ENCODE measurements around the gene DENND2C. TPM values are rescaled to one million over a fixed set of nuclear protein-coding genes. Genes with fewer than 3 reads are reported as not detected.

Gene DENND2C
- total and polyA plus RNA-seq, 2 of the 13 experiments (the other 11 are each of a cell fraction or from before 2014, with no cell fraction given), result 0.08 to 0.33 TPM

DNA sequence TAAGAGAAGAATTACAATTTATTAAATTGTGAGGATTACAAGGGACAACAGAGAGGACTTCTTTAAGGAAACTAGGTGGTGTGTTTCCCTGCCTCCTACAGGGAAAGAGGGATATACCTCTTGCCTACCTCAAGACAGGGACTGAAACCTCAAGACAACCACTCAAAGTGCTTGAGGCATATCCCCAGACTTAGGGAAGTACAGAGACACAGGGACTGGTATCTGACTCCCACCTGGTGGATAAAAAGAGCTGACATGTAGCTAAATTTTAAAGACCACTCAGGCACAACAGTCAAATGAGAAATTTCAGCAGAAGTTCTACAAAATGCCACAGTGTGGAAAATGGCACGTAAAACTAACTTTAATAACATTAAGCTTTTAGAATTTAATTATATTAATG is 21.3 kb downstream of the DENND2C start (continued):
- TF ChIP-seq, protein P1, sequence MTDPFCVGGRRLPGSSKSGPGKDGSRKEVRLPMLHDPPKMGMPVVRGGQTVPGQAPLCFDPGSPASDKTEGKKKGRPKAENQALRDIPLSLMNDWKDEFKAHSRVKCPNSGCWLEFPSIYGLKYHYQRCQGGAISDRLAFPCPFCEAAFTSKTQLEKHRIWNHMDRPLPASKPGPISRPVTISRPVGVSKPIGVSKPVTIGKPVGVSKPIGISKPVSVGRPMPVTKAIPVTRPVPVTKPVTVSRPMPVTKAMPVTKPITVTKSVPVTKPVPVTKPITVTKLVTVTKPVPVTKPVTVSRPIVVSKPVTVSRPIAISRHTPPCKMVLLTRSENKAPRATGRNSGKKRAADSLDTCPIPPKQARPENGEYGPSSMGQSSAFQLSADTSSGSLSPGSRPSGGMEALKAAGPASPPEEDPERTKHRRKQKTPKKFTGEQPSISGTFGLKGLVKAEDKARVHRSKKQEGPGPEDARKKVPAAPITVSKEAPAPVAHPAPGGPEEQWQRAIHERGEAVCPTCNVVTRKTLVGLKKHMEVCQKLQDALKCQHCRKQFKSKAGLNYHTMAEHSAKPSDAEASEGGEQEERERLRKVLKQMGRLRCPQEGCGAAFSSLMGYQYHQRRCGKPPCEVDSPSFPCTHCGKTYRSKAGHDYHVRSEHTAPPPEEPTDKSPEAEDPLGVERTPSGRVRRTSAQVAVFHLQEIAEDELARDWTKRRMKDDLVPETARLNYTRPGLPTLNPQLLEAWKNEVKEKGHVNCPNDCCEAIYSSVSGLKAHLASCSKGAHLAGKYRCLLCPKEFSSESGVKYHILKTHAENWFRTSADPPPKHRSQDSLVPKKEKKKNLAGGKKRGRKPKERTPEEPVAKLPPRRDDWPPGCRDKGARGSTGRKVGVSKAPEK (CRISPR knock-in tag; IDR thresholded peaks at IDR 0.05; ENCODE audit: borderline replicate concordance), result no peak

DNA sequence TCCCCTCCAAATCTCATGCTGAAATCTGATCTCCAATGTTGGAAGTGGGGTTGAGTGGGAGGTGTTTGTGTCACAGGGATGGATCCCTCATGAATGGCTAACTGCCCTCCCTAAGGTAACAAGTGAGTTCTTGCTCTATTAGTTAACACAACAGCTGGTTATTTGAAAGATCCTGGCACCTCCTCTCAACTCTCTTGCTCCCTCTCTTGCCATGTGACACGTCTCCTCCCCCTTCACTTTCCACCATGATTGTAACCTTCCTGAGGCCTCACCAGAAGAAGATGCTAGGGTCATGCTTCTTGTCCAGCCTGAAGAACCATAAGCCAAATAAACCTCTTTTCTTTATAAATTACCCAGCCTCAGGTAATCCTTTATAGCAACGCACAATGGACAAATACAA is 28.5 kb downstream of the DENND2C start:
- intact Hi-C loops (cut with micrococcal nuclease; ENCODE audit: unreplicated experiment) (no loop called here), in situ Hi-C loops (cut with HindIII; ENCODE audit: extremely low pct_ligation_motif_present, low pct_unique_long_range_greater_than_20kb) (no loop called here)
- peaks cover 0 to 4% of the 10 kb centered on the region in 2 experiments; a peak in 1 of 5 replicates for H3K27me3 ChIP-seq (ENCODE audit: control insufficient read depth in 1 of 2, insufficient read depth in 2 of 2, low read length in 2 of 2)
- no peaks in the 10 kb centered on the region for H3K36me3 ChIP-seq (replicated peaks in 1 of 2; ENCODE audit: control insufficient read depth in 1 of 2, insufficient read depth in 2 of 2, low read length in 2 of 2)
- no peaks in the 10 kb centered on the region for H3K9me3 ChIP-seq (ENCODE audit: low read length)
- DNase-seq (ENCODE audit: low spot score) (no peak), FAIRE-seq (no peak), ATAC-seq (no peak)
- POLR2A ChIA-PET, result no interaction called here
- no peak overlapping the region for H2AFZ ChIP-seq (ENCODE audit: low read length)
- no peak overlapping the region for H3K27ac ChIP-seq (ENCODE audit: extremely low read length, insufficient read depth, low read length)
- no peak overlapping the region for H3K9ac ChIP-seq (ENCODE audit: insufficient read depth, low read depth, low read length)
- CTCF ChIA-PET (ENCODE audit: low intra/inter-chr PET ratio, low total read pairs), result no interaction called here
- TF ChIP-seq PITX1 (CRISPR knock-in tag; IDR thresholded peaks at IDR 0.05) (no peak), ZNF510 (CRISPR knock-in tag; IDR thresholded peaks at IDR 0.05; ENCODE audit: low read depth) (no peak), ZNF441 (CRISPR knock-in tag; IDR thresholded peaks at IDR 0.05; ENCODE audit: borderline replicate concordance) (no peak), POLR2G (IDR thresholded peaks at IDR 0.05; ENCODE audit: low read depth, low read length) (no peak), CREB1 (IDR thresholded peaks at IDR 0.05) (no peak), CREB1 (CRISPR knock-in tag; IDR thresholded peaks at IDR 0.05) (no peak), ZNF335 (CRISPR knock-in tag; IDR thresholded peaks at IDR 0.05) (no peak), POLR2A (IDR thresholded peaks at IDR 0.05; ENCODE audit: insufficient read depth in 1 of 2, low read depth in 2 of 2, low read length in 2 of 2) (no peak), NFKB2 (CRISPR knock-in tag; IDR thresholded peaks at IDR 0.05; ENCODE audit: borderline replicate concordance) (no peak), MBNL3 (CRISPR knock-in tag; conservative IDR thresholded peaks at IDR 0.05) (no peak), ZNF34 (CRISPR knock-in tag; IDR thresholded peaks at IDR 0.05; ENCODE audit: borderline replicate concordance) (no peak), ZNF777 (CRISPR knock-in tag; IDR thresholded peaks at IDR 0.05) (no peak)
- TF ChIP-seq, protein P2, sequence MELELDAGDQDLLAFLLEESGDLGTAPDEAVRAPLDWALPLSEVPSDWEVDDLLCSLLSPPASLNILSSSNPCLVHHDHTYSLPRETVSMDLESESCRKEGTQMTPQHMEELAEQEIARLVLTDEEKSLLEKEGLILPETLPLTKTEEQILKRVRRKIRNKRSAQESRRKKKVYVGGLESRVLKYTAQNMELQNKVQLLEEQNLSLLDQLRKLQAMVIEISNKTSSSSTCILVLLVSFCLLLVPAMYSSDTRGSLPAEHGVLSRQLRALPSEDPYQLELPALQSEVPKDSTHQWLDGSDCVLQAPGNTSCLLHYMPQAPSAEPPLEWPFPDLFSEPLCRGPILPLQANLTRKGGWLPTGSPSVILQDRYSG (CRISPR knock-in tag; IDR thresholded peaks at IDR 0.05), result no peak
- TF ChIP-seq, protein P3, sequence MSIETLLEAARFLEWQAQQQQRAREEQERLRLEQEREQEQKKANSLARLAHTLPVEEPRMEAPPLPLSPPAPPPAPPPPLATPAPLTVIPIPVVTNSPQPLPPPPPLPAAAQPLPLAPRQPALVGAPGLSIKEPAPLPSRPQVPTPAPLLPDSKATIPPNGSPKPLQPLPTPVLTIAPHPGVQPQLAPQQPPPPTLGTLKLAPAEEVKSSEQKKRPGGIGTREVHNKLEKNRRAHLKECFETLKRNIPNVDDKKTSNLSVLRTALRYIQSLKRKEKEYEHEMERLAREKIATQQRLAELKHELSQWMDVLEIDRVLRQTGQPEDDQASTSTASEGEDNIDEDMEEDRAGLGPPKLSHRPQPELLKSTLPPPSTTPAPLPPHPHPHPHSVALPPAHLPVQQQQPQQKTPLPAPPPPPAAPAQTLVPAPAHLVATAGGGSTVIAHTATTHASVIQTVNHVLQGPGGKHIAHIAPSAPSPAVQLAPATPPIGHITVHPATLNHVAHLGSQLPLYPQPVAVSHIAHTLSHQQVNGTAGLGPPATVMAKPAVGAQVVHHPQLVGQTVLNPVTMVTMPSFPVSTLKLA (IDR thresholded peaks at IDR 0.05), result no peak
- TF ChIP-seq, protein P4, sequence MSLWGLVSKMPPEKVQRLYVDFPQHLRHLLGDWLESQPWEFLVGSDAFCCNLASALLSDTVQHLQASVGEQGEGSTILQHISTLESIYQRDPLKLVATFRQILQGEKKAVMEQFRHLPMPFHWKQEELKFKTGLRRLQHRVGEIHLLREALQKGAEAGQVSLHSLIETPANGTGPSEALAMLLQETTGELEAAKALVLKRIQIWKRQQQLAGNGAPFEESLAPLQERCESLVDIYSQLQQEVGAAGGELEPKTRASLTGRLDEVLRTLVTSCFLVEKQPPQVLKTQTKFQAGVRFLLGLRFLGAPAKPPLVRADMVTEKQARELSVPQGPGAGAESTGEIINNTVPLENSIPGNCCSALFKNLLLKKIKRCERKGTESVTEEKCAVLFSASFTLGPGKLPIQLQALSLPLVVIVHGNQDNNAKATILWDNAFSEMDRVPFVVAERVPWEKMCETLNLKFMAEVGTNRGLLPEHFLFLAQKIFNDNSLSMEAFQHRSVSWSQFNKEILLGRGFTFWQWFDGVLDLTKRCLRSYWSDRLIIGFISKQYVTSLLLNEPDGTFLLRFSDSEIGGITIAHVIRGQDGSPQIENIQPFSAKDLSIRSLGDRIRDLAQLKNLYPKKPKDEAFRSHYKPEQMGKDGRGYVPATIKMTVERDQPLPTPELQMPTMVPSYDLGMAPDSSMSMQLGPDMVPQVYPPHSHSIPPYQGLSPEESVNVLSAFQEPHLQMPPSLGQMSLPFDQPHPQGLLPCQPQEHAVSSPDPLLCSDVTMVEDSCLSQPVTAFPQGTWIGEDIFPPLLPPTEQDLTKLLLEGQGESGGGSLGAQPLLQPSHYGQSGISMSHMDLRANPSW (CRISPR knock-in tag; IDR thresholded peaks at IDR 0.05; ENCODE audit: borderline replicate concordance), result no peak
- WGBS (ENCODE audit: low lambda C conversion rate), result 33% methylated on average over 2 of the region's 2 CpGs
- no TSS peak for BruUV-seq (replicated peaks)
- H3K4me3 ChIP-seq (replicated peaks in 1 of 3; ENCODE audit: insufficient read depth in 1 of 3, low read depth in 2 of 3, low read length in 3 of 3), result no peak overlapping the region
- no peaks in the 10 kb centered on the region for H3K4me1 ChIP-seq (ENCODE audit: insufficient read depth, low read length)
- no peaks in the 10 kb centered on the region for H4K20me1 ChIP-seq (ENCODE audit: insufficient read depth, low read length)
- no peaks in the 10 kb centered on the region for H3K79me2 ChIP-seq (ENCODE audit: insufficient read depth, low read length)
- H3K4me2 ChIP-seq (ENCODE audit: low read depth, low read length), result no peak overlapping the region
